GM19438 (cell line): ENCODE measurements around the gene IGF1.

Experiments used
- ATAC-seq: cut with Tn5 transposase; IDR thresholded peaks from one replicate; pipeline ENCODE4 v1.9.1; 2021; ENCODE audit warnings: low read depth; ENCODE audit not compliant: unreplicated experiment

The IGF1 gene

GRCh38 chr12:102480406-102480805, at the start of gene IGF1:
IGF1 (minus strand) TSS chr12:102480563; CDS start chr12:102480381, 182 bp downstream.
- ATAC-seq = no peak

- ATAC-seq = no peak
Measured at GRCh38 chr12:102528111-102528510, 47.7 kb upstream of the IGF1 start.

GRCh38 chr12:102527171-102527720, 46.9 kb upstream of the IGF1 start:
- no peak for ATAC-seq

GRCh38 chr12:102526656-102527055, 46.3 kb upstream of the IGF1 start:
- ATAC-seq = no peak

- ATAC-seq = no peak
Measured at GRCh38 chr12:102522768-102523167, 42.4 kb upstream of the IGF1 start.

- no peak for ATAC-seq
Measured at GRCh38 chr12:102521662-102522277, 41.4 kb upstream of the IGF1 start.

GRCh38 chr12:102518871-102519270, 38.5 kb upstream of the IGF1 start:
- ATAC-seq = no peak

- no peak for ATAC-seq
Measured at GRCh38 chr12:102514696-102515095, 34.3 kb upstream of the IGF1 start.

GRCh38 chr12:102513739-102514138, 33.4 kb upstream of the IGF1 start:
- ATAC-seq = no peak

- ATAC-seq = peak; percentile 51
Measured at GRCh38 chr12:102513272-102513671, 32.9 kb upstream of the IGF1 start.

GRCh38 chr12:102512523-102512922, 32.2 kb upstream of the IGF1 start:
- peak; percentile 27 for ATAC-seq

GRCh38 chr12:102511575-102511974, 31.2 kb upstream of the IGF1 start:
- no peak for ATAC-seq

GRCh38 chr12:102510463-102510862, 30.1 kb upstream of the IGF1 start:
- no peak for ATAC-seq

- ATAC-seq = no peak
Measured at GRCh38 chr12:102510031-102510430, 29.7 kb upstream of the IGF1 start.

- ATAC-seq = no peak
Measured at GRCh38 chr12:102509123-102509626, 28.8 kb upstream of the IGF1 start.

- no peak for ATAC-seq
Measured at GRCh38 chr12:102508052-102508451, 27.7 kb upstream of the IGF1 start.

GRCh38 chr12:102507301-102507700, 26.9 kb upstream of the IGF1 start:
- no peak for ATAC-seq

- ATAC-seq = no peak
Measured at GRCh38 chr12:102504871-102505270, 24.5 kb upstream of the IGF1 start.

GRCh38 chr12:102504280-102504679, 23.9 kb upstream of the IGF1 start:
- ATAC-seq = no peak

GRCh38 chr12:102503831-102504230, 23.5 kb upstream of the IGF1 start:
- ATAC-seq = no peak

GRCh38 chr12:102503056-102503681, 22.8 kb upstream of the IGF1 start:
- ATAC-seq = no peak

GRCh38 chr12:102501773-102502172, 21.4 kb upstream of the IGF1 start:
- no peak for ATAC-seq
